Ascending aorta (tissue), 2 donors: ENCODE measurements around the gene EPHA5. TPM values are rescaled to one million over a fixed set of nuclear protein-coding genes. Genes with fewer than 3 reads are reported as not detected.

Experiments
- DNase-seq, 2 donors: peaks; one replicate each; pipeline ENCODE4 v3.0.0-alpha.2; 2019; ENCODE audit warnings: low spot score in 2 of 2
- H3K27ac ChIP-seq, 2 donors: fragments of 200-600 bp; sonication (generic); one replicate each; pipeline ENCODE4 v1.5.1; 2016 to 2017; ENCODE audit warnings: mild to moderate bottlenecking in 1 of 2
- H3K27me3 ChIP-seq: fragments of 200-600 bp; sonication (generic); one replicate; pipeline ENCODE4 v1.5.1; 2017
- H3K36me3 ChIP-seq, 2 donors: fragments of 200-600 bp; sonication (generic); one replicate each; pipeline ENCODE4 v1.5.1; 2016
- H3K4me1 ChIP-seq, 2 donors: fragments of 200-600 bp; sonication (generic); one replicate each; pipeline ENCODE4 v1.5.1; 2016 to 2017; ENCODE audit warnings: mild to moderate bottlenecking in 1 of 2
- H3K4me3 ChIP-seq, 2 donors: fragments of 200-600 bp; sonication (generic); one replicate each; pipeline ENCODE4 v1.5.1; 2016 to 2017; ENCODE audit warnings: mild to moderate bottlenecking in 1 of 2
- H3K9me3 ChIP-seq, 2 donors: fragments of 200-600 bp; sonication (generic); one replicate each; pipeline ENCODE4 v1.5.1; 2016
- intact Hi-C: fragments of 100-400 bp; cut with DNase I; formaldehyde crosslinking; loops from one replicate; pipeline ENCODE4 v1.15.1; 2023
- total RNA-seq: library from RNA; depleted of rRNA; stranded (reverse); fragments of >200 nt; gene quantifications from one replicate; pipeline ENCODE4 v1.1.0, GENCODE V29; 2016
- TF ChIP-seq, protein P1 (sequence below), 3 experiments: fragments of 200-600 bp in 2 of 3; fragments of 450-650 bp in 1 of 3; sonication (generic) in 2 of 3; IDR thresholded peaks; one replicate each; pipeline ENCODE4 v1.5.1; 2016 to 2019; ENCODE audit warnings: antibody characterized with exemption in 3 of 3, mild to moderate bottlenecking in 1 of 3, moderate library complexity in 1 of 3

Gene EPHA5
- total RNA-seq, 1 donor from 2014 or later: not detected

DNA sequence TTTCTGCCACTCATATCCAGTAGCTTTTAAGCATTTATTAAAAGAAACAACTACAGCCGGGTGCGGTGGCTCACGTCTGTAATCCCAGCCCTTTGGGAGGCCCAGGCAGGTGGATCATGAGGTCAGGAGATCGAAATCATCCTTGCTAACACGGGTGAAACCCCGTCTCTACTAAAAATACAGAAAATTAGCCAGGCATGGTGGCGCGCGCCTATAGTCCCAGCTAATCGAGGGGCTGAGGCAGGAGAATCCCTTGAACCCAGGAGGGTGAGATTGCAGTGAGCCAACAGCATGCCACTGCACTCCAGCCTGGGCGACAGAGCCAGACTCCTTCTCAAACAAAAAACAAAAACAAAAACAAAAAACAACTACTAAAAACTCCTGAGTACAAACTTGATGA, 119.8 kb downstream of the EPHA5 start:
- Histone ChIP-seq H3K27ac (no peak overlapping the region), H3K9me3 (no peaks in the 10 kb centered on the region), H3K4me3 (no peak overlapping the region), H3K36me3 (no peaks in the 10 kb centered on the region), H3K4me1 (no peaks in the 10 kb centered on the region), H3K27me3 (no peaks in the 10 kb centered on the region)
- TF ChIP-seq, protein P1, sequence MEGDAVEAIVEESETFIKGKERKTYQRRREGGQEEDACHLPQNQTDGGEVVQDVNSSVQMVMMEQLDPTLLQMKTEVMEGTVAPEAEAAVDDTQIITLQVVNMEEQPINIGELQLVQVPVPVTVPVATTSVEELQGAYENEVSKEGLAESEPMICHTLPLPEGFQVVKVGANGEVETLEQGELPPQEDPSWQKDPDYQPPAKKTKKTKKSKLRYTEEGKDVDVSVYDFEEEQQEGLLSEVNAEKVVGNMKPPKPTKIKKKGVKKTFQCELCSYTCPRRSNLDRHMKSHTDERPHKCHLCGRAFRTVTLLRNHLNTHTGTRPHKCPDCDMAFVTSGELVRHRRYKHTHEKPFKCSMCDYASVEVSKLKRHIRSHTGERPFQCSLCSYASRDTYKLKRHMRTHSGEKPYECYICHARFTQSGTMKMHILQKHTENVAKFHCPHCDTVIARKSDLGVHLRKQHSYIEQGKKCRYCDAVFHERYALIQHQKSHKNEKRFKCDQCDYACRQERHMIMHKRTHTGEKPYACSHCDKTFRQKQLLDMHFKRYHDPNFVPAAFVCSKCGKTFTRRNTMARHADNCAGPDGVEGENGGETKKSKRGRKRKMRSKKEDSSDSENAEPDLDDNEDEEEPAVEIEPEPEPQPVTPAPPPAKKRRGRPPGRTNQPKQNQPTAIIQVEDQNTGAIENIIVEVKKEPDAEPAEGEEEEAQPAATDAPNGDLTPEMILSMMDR (IDR thresholded peaks at IDR 0.05): no peak
- DNase-seq: no peak
- intact Hi-C loops: no loop called here

DNA sequence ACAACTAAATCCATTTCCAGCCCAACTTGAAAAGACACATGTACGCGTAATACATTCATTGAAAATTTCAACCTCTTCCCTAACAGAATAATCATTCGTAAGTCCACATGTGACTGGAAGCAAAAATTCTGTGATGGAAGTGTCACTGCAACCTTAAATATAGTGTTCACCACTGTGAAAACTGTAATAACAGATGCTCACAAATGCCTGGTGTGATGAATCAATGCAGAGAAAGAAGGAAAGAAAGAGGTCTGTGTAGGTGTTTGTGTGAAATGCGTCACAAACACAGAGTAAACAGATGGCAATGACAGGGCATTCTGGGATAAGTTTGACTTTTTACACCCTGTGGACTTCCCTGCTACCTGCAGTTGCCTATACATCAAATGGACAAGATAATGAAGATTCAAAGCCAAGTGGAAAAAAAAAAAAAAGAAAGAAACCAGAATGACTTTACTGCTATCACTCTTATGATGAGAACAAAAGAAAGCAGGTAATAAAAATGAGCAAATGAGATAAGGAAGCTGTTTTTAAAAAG, 123.3 kb downstream of the EPHA5 start:
- H3K4me1 ChIP-seq: no peaks in the 10 kb centered on the region
- H3K9me3 ChIP-seq: peaks cover 0 to 5% of the 10 kb centered on the region in 2 donors
- H3K27me3 ChIP-seq: no peaks in the 10 kb centered on the region
- no peak overlapping the region for H3K27ac ChIP-seq
- H3K4me3 ChIP-seq: no peak overlapping the region
- no peak for DNase-seq
- TF ChIP-seq, protein P1 (IDR thresholded peaks at IDR 0.05): no peak
- no peaks in the 10 kb centered on the region for H3K36me3 ChIP-seq
- intact Hi-C loops: no loop called here

DNA sequence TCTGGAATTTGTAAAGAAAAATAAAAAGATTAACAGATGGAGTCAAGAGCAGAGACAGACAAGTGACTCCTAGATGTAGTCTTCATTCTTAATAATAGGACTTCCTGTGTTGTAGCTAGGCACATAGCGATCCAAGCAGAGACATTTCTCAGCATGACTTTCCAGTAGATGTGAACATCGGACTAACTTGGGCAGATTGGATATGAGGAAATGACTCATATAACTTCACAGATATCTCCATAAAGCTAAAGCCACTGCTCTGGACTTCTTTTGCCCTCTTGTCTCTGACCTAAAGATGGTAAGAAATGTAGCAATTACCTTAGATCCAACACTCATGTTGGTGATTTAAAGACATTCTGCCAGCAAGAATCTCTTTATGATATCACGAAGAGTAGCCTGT, 131.7 kb downstream of the EPHA5 start:
- TF ChIP-seq, protein P1 (IDR thresholded peaks at IDR 0.05): no peak
- Histone ChIP-seq H3K36me3 (no peaks in the 10 kb centered on the region), H3K4me1 (no peaks in the 10 kb centered on the region), H3K4me3 (no peak overlapping the region), H3K9me3 (no peaks in the 10 kb centered on the region), H3K27me3 (no peaks in the 10 kb centered on the region), H3K27ac (no peak overlapping the region)
- DNase-seq: no peak
- intact Hi-C loops: no loop called here

DNA sequence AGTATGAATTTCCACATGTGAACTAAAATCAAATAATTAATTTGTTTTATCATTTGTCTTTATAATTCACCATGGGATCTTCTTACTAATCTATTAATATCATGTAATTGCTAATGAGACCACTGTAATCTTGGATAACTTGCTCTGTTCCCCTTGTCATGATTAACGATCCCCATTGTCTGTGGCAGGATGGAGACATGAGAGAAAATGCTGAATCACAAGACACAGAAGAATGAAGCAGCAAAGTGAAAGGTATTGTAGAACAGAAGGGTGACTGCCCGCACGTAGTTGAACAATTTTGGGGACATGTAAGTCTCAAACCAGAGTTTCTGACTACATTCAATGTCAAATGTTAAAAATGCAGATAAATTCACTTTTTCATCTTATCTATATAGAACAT, 135.2 kb downstream of the EPHA5 start:
- H3K4me1 ChIP-seq: no peaks in the 10 kb centered on the region
- TF ChIP-seq, protein P1 (IDR thresholded peaks at IDR 0.05): no peak
- H3K27me3 ChIP-seq: no peaks in the 10 kb centered on the region
- no peaks in the 10 kb centered on the region for H3K9me3 ChIP-seq
- H3K27ac ChIP-seq: no peak overlapping the region
- H3K36me3 ChIP-seq: no peaks in the 10 kb centered on the region
- intact Hi-C loops: no loop called here
- no peak for DNase-seq
- no peak overlapping the region for H3K4me3 ChIP-seq

DNA sequence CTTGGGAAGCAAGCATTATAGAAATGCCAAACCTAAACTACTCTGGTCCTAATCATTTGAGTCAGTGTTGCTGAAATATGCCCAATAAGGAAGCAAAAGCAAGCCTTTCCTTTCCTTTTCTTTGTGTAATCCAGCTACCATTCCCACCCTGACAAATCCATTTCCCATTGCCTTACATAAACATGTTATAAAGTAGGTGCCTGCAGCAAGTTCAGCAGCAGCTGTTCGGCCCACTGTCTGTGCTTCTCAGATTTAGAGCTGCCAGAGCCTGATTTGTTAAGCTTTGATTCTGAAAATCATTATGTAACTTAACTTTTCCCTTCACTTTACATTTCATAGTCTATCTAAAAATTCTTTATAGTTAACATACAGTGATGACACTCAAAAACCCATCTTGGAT, 148.6 kb downstream of the EPHA5 start:
- no peak overlapping the region for H3K4me3 ChIP-seq
- no peak overlapping the region for H3K27ac ChIP-seq
- no peaks in the 10 kb centered on the region for H3K27me3 ChIP-seq
- no peaks in the 10 kb centered on the region for H3K36me3 ChIP-seq
- intact Hi-C loops: no loop called here
- H3K4me1 ChIP-seq: no peaks in the 10 kb centered on the region
- H3K9me3 ChIP-seq: no peaks in the 10 kb centered on the region
- TF ChIP-seq, protein P1 (IDR thresholded peaks at IDR 0.05): no peak
- DNase-seq: no peak

DNA sequence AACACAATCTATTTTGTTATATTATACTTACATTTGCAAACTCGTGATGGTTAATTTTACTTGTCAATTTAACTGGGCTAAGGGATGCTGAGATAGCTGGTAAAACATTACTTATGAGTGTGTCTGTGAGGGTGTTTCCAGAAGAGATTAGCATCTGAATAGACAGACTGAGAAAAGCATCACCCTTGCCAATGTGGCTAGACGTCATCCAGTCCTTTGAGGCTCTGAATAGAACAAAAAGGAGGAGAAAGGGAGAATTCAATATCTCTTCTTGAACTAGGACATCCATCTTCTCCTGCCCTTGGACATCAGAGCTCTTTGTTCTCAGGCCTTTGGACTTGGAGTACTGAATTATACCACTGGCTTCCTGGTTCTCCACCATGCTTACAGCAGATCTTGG, 154.6 kb downstream of the EPHA5 start:
- Histone ChIP-seq H3K4me1 (no peaks in the 10 kb centered on the region), H3K4me3 (no peak overlapping the region), H3K36me3 (no peaks in the 10 kb centered on the region), H3K27ac (no peak overlapping the region), H3K27me3 (no peaks in the 10 kb centered on the region), H3K9me3 (no peaks in the 10 kb centered on the region)
- intact Hi-C loops: no loop called here
- DNase-seq: no peak
- TF ChIP-seq, protein P1 (IDR thresholded peaks at IDR 0.05): no peak
